ENCODE measurements around the gene FGGY. TPM values are rescaled to one million over a fixed set of nuclear protein-coding genes. Genes with fewer than 3 reads are reported as not detected.

FGGY gene
- total RNA-seq, 1 donor from 2014 or later: 32.5 TPM

GRCh38 chr1:59410457-59410856 lies 113.6 kb downstream of the FGGY start:
- no peaks in the 10 kb centered on the region for H3F3A ChIP-seq (ENCODE audit: low read depth)
- no peaks in the 10 kb centered on the region for H3K36me3 ChIP-seq
- Mint-ChIP-seq H3K27me3 (ENCODE audit: insufficient read depth, low read depth) (no peaks in the 10 kb centered on the region), H3K36me3 (peaks cover 3% of the 10 kb centered on the region), H3K9me3 (peaks cover 12% of the 10 kb centered on the region), H3K4me3 (no peak overlapping the region), H3K27ac (no peak overlapping the region), H3K4me1 (peaks cover 22% of the 10 kb centered on the region)
- no peaks in the 10 kb centered on the region for H3K4me1 ChIP-seq
- no peak for DNase-seq (ENCODE audit: low spot score)
- H3K27ac ChIP-seq: no peak overlapping the region
- H3K27me3 ChIP-seq: no peaks in the 10 kb centered on the region
- TF ChIP-seq EZH2 (IDR thresholded peaks at IDR 0.05) (no peak), CTCF (IDR thresholded peaks at IDR 0.05) (no peak), EZH2phosphoT487 (IDR thresholded peaks at IDR 0.05) (no peak)
- no peak overlapping the region for H2AFZ ChIP-seq (replicated peaks)
- H3K4me2 ChIP-seq: no peak overlapping the region
- no peak overlapping the region for H3K4me3 ChIP-seq
- H3K9ac ChIP-seq: no peak overlapping the region
- no peaks in the 10 kb centered on the region for H3K79me2 ChIP-seq (ENCODE audit: low read depth)
- H3K9me3 ChIP-seq (ENCODE audit: low read depth): peaks cover 8% of the 10 kb centered on the region
- no peaks in the 10 kb centered on the region for H4K20me1 ChIP-seq (ENCODE audit: low read depth)

- Histone ChIP-seq H2AFZ (replicated peaks) (no peak overlapping the region), H3K27ac (no peak overlapping the region), H3K27me3 (no peaks in the 10 kb centered on the region), H3K36me3 (no peaks in the 10 kb centered on the region), H3K9ac (no peak overlapping the region), H4K20me1 (ENCODE audit: low read depth) (no peaks in the 10 kb centered on the region), H3K79me2 (ENCODE audit: low read depth) (no peaks in the 10 kb centered on the region), H3F3A (ENCODE audit: low read depth) (no peaks in the 10 kb centered on the region), H3K4me1 (no peaks in the 10 kb centered on the region), H3K4me3 (no peak overlapping the region), H3K4me2 (no peak overlapping the region), H3K9me3 (ENCODE audit: low read depth) (peaks cover 4% of the 10 kb centered on the region)
- no peak for DNase-seq (ENCODE audit: low spot score)
- Mint-ChIP-seq H3K36me3 (peaks cover 3% of the 10 kb centered on the region), H3K27me3 (ENCODE audit: insufficient read depth, low read depth) (no peaks in the 10 kb centered on the region), H3K9me3 (peaks cover 9% of the 10 kb centered on the region), H3K27ac (no peak overlapping the region), H3K4me1 (peaks cover 29% of the 10 kb centered on the region), H3K4me3 (no peak overlapping the region)
- TF ChIP-seq EZH2phosphoT487 (IDR thresholded peaks at IDR 0.05) (no peak), CTCF (IDR thresholded peaks at IDR 0.05) (no peak), EZH2 (IDR thresholded peaks at IDR 0.05) (no peak)
Measured at GRCh38 chr1:59411147-59411546, 114.3 kb downstream of the FGGY start.

GRCh38 chr1:59412718-59413326 lies 115.9 kb downstream of the FGGY start:
- no peak overlapping the region for H3K4me2 ChIP-seq
- no peak overlapping the region for H2AFZ ChIP-seq (replicated peaks)
- no peaks in the 10 kb centered on the region for H3F3A ChIP-seq (ENCODE audit: low read depth)
- H3K36me3 Mint-ChIP-seq: no peaks in the 10 kb centered on the region
- H4K20me1 ChIP-seq (ENCODE audit: low read depth): no peaks in the 10 kb centered on the region
- H3K4me3 ChIP-seq: no peak overlapping the region
- H3K27me3 ChIP-seq: no peaks in the 10 kb centered on the region
- no peak overlapping the region for H3K27ac ChIP-seq
- no peak overlapping the region for H3K4me3 Mint-ChIP-seq
- H3K4me1 ChIP-seq: no peaks in the 10 kb centered on the region
- H3K27ac Mint-ChIP-seq: no peak overlapping the region
- peaks cover 25% of the 10 kb centered on the region for H3K4me1 Mint-ChIP-seq
- no peak for DNase-seq (ENCODE audit: low spot score)
- no peaks in the 10 kb centered on the region for H3K36me3 ChIP-seq
- TF ChIP-seq EZH2 (IDR thresholded peaks at IDR 0.05) (no peak), EZH2phosphoT487 (IDR thresholded peaks at IDR 0.05) (no peak), CTCF (IDR thresholded peaks at IDR 0.05) (no peak)
- no peaks in the 10 kb centered on the region for H3K9me3 ChIP-seq (ENCODE audit: low read depth)
- H3K27me3 Mint-ChIP-seq (ENCODE audit: insufficient read depth, low read depth): no peaks in the 10 kb centered on the region
- H3K79me2 ChIP-seq (ENCODE audit: low read depth): no peaks in the 10 kb centered on the region
- no peaks in the 10 kb centered on the region for H3K9me3 Mint-ChIP-seq
- no peak overlapping the region for H3K9ac ChIP-seq

All from neural progenitor cell (in vitro differentiated cells).